Right lung (tissue), 10 donors: Measurements from ENCODE around the gene CLEC12A. TPM values are rescaled to one million over a fixed set of nuclear protein-coding genes. Genes with fewer than 3 reads are reported as not detected.
A peak's percentile ranks its signal among the peaks of the same experiment; 100 is the strongest.
"Not testable (repeated sequence)": the region's sequence is repeated elsewhere in the genome, so short reads cannot be mapped to it uniquely, and the experiment has no call there.

Experiments used
- DNase-seq, 2 donors: peaks; one replicate each; pipeline ENCODE4 v3.0.0-alpha.2; 2013
- long read RNA-seq, 8 donors: transcript quantifications; one replicate each; lab custom pipeline, GENCODE V29; 2026
- polyA plus RNA-seq, 5 donors: library from polyadenylated mRNA; unstranded; fragments of 120-200 nt; gene quantifications; one replicate each; pipeline versions ENCODE4 v1.2.1 to v1.2.3, GENCODE V29; 2013; ENCODE audit warnings: inconsistent platforms in 1 of 5, low replicate concordance in 1 of 5; ENCODE audit not compliant: insufficient read length in 5 of 5, insufficient read depth in 1 of 5

Gene CLEC12A
- 1 to 10 TPM in 3 of 5 donors, under 1 TPM in 2; 0.55 to 2.1 (median 1.2) TPM for polyA plus RNA-seq
- long read RNA-seq, donor 1: 0 reads
- long read RNA-seq, donor 2: 0 reads
- long read RNA-seq, donor 3: 0 reads
- long read RNA-seq, donor 4: 0 reads
- long read RNA-seq, donor 5: 0 reads
- long read RNA-seq, donor 6: 0 reads
- long read RNA-seq, donor 7: 0 reads
- long read RNA-seq, donor 8: 0 reads

DNA sequence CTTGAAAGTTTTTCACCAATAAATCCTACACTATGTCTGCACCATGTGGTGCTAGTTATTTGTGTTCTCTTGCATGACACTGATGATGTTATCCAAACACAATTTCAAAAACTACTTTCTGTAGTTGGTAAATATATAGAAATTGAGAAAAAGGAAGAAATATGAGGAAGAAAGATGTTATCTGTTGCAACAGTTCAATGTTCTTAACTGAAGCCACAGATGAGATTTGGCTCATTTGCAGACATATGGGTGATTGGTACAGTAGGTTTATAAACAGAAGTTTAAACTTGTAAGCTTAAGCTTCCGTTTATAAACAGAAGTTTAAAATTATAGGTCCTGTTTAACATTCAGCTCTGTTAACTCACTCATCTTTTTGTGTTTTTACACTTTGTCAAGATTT, at the start of gene CLEC12A:
Gene CLEC12A (plus strand): TSS at position 229 of the 400 bp plus-strand sequence. CDS start 188 bp downstream, outside the sequence.
- no peak for DNase-seq

DNA sequence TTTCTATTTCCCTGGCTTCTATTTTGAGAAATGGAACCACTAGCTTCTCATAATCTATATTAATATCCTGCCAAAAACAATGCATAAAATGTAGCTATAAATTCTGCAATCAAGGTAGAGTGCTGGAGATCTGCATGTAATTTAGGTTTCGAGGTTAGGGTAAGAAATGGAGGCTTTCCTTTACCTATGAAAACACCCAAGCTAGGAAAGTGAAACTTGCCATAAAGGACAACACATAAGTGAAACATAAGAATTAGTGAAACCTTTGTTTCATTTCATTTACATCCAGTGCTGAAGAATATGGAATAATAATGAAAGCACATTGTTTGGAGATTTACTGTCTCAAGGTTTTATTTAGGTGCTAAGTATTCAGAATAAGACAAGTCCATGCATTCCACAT, 48.8 kb upstream of the CLEC12A start:
- no peak for DNase-seq

DNA sequence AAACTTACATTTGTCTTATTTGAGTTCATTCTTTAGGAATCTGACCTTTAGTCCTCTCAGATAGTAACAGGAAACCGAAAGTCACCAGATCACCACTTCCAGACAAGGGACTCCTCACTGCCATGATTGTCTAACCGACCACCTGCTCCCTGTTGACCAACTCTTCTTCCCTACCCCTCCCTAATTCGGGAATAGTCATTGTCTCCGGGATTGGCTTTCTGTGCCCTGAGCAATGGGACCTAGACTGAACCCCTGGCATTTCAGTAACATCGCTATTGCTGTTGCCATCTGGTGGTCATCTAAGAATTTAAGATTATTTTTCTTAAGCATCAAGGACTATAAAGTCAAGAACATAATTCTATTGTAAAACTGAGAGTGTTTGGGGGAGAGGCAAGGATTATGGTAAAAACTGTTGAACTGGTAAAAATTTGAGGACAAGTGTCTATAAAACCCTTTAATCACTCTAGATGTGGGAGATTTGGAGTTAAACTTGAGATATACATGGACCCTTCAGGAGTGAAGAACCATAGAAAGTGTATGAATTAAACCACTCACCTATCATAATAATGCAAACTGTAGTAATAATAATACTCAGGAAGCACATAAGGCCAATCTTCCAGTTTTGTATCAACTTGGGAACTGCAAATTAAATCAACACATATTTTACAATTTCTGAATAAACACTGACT, 45.4 kb upstream of the CLEC12A start:
- peak; percentile 9 to 33 for DNase-seq

DNA sequence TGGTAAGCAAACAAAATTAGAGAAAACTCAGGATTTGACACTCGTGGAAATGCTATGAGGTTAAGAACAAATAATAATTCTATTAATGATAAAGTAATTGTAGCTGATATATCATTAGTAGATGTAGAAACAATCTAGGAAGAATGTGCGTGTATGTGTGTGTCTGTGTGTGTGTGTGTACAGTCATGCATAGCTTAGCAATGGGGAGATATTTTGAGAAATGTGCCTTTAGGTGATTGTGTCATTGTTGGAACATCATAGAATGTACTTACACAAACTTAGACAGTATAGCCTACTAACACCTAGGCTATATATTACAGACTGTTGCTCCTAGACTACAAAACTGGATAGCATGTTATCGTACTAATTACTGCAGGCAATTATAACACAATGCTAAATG, 44.3 kb upstream of the CLEC12A start:
- no peak for DNase-seq

DNA sequence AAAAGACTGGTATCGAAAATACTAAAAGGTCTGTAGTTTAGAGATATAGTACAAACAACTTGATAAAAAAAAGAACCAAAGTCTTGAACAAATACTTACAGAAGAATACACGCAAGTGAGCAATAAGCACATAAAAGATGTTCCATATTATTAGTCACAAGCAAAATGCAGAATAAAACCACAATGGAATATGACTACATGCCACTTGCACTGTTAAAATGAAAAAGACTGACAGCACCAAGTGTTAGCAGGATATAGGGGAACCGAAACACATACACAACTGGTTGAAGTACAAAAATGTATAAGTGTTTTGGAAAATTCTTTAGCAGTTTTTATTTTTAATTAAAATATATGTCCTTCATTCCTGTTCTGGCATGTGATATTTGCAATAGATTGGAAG, 42.6 kb upstream of the CLEC12A start:
- no peak for DNase-seq

DNA sequence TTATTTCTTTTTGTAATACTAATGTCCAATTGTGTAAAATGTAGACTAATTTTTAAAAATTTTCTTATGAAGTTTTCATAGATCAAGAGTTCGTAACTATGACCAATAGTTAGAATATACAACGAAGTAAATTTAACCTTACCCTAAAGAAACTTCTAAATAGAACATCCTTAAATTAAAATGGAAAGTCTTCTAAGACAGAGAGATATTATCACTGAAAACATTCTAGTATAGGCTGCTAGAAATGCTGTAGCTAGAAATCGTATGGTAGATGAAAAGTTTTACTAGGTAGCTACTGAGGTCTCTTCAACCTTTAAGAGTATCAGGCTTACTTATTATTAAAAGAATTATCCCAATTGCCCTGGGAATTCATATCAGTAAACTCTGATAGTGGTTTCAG, 40.0 kb upstream of the CLEC12A start:
- DNase-seq: no peak

DNA sequence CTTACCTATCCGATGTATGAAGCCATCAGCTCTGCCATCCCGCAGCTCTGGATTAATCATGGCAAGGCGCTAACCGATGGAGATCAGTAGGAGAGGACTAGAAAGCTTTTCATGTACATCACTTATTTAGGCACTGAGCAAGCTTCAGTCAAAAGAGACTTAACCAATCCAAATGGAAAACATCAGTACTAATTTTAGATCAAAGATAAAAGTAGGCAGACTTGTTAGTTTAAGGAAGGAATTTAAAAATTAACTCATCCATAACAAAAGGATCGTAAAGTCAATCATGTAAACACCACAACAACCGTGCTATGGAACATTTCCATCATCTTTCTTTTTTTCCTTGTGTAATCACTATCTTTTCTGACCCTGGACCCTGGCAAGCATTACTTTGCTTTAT, 38.9 kb upstream of the CLEC12A start, which contains the start of gene CLEC2A:
Gene CLEC2A (minus strand): TSS at position 101 of the 400 bp plus-strand sequence. CDS start 41 bp downstream, at position 60.
- DNase-seq: no peak

DNA sequence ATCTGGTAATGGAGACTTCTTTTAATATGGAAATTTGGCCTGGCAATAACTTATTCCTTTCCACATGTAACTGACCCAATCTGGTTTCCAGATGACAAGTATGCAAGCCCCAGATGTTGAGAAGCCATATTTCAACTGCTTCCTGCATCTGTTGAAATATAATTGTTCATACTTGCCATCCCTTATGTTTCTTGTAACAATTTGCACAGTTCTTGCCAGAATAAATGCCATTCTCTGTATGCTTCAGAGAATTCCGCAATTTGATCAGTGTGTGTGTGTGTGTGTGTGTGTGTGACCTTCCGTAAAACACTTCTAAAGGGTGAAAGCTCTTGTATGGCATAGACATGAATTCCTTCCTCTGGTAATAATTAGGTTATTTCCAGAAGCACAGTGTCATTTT, 37.3 kb upstream of the CLEC12A start:
- DNase-seq: no peak

DNA sequence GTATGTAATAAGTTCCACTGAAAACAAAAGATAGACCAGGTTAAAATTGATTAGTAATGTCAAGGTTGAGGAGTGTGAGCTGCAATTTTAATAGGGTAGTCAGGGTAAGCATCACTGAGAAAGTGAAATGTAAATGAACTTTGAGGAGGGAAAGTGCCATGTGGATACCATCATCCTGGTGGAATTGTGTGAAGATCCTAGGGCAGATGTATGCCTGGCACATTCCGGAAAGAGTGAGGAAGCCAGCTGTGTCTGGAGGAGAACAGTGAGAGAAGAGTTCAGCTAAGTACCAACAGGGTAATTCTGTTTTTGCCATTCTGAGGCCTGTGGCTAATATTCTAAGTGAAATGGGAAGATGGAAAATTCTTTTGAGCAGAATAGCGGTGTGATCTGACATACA, 36.2 kb upstream of the CLEC12A start:
- no peak for DNase-seq

DNA sequence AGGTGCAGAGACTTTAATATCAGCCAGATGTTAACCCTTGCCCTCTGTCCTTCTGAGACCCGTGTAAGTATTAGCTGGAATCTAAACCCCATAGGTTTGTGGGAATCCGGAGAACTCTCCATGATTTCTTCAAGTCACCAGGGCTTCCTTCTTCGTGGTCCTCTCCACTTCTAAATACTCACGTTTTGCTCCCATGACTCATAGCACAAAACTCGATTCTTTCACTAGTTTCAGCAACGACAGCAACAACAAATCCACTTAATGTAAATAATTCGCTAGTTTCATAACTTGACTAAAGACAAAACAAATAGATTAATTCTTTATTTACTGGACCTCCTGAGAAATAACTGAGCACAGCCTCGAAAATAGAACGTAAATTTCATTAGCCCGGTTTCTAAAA, 34.6 kb upstream of the CLEC12A start:
- DNase-seq: no peak

DNA sequence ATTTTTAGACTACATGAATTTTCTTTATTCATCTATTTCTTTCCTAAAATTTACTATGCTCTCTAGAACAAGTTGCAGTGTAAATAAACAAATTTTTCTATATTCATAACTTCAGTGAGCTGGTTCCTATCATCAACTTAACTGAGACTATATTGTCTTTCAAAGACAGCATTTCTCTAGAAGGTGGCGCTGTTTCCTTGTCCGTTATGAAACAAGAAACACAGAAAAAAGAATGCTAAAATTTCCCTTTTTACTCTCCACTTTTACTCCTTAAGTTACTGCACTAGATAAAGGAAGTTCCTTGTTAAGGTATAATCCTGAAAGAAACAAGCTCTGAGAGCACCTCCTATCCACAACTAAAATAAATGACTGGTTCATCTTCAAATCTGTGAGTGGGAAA, 30.8 kb upstream of the CLEC12A start:
- no peak for DNase-seq

DNA sequence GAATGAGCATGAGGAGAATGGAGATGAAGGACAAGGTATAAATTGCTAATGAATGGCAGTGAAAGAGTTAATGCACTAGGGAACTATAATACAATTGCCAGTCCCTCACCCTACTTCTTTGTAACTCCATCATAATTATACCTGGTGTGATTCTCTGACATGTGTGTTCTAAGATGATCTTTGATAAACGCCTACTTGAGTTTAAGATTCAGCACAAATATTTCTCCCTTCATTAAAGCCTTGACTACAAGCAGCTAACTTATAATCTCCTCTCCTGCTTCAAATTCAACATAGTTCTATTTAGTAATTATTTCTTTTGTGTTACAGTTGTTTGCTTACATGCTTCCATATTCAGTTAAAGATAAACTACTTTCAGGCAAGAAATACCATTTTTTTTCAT, 29.4 kb upstream of the CLEC12A start:
- no peak for DNase-seq

DNA sequence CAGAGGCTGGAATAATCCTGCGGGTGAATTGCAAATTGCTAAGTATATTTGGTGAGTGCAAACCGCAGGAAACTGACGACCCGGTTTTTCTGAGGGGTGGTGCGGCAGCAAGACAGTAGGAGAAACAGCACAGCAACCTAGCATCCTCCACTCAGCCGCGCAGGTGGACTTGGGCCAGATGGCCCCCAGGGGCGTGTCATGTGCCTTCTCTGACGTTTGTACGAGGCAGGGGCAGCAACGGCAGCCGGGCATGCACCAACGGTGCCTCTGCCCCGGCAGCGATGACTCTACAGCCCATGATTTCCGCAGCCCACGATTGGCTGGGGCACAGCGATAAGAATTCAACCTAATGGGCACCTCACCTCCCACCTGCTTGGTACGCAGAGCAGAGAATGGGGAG, 28.0 kb upstream of the CLEC12A start:
- no peak for DNase-seq

DNA sequence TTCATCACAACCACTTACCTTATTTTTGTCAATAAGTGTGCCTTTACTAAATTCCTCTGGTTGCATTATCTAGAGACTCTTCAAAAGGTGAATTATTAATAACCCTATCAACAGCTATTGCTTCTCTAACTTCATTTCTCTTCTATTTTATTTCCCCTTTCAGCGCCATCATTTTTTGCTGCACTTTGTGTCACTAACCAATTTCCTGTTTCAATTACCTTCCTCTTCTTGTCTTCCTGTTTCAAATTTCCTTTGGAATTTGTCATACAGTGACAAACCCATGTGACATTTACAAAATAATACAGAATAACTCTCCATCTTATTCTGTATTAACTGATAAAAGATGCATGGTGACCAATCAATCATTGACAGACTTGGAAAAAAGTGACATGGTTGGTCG, 26.8 kb upstream of the CLEC12A start:
- no peak for DNase-seq

DNA sequence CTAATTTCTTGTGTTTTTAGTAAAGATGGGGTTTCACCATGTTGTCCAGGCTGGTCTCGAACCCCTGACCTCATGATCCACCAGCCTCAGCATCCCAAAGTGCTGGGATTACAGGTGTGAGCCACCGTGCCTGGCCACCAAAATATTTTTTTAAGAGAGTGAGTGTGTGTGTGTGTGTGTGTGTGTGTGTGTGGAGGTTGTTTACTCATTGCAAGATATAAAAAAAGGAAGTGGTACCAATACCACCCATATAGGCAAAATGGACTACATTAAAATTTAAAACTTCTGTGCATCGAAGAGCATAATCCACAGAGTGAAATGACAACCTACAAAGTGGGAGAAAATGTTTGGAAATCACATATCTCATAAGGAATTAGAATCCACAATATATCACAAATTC, 23.5 kb upstream of the CLEC12A start:
- no peak for DNase-seq

DNA sequence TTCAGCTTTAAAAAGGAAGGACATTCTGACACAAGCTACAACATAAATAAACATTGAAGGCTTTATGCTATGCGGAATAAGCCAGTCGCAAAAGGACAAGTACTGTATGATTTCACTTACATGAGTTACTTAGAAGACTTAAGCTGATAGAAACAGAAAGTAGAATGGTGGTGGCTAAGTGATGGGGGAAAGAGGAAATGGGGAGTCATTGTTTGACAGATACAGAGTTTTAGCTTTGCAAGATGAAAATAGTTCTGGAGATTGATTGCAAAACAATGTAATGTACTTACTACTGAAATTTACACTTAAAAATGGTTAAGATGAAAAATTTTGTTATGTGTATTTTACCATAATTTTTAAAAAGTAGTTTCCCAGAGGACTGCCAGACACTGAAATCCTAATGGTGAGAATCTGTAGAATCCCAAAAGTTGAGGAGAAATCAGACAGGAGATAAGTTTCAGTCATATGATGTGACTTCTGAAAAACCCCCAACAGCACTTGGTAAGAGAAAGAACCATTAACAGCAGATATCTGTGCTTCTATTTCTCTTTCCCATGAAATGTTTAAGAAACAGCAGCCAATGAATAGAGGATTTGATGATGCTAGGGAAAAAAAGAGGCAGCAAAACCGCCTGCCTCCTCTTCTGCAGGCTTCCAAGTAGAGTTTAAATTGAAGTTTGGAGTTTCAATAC, 22.5 kb upstream of the CLEC12A start:
- DNase-seq: no peak

DNA sequence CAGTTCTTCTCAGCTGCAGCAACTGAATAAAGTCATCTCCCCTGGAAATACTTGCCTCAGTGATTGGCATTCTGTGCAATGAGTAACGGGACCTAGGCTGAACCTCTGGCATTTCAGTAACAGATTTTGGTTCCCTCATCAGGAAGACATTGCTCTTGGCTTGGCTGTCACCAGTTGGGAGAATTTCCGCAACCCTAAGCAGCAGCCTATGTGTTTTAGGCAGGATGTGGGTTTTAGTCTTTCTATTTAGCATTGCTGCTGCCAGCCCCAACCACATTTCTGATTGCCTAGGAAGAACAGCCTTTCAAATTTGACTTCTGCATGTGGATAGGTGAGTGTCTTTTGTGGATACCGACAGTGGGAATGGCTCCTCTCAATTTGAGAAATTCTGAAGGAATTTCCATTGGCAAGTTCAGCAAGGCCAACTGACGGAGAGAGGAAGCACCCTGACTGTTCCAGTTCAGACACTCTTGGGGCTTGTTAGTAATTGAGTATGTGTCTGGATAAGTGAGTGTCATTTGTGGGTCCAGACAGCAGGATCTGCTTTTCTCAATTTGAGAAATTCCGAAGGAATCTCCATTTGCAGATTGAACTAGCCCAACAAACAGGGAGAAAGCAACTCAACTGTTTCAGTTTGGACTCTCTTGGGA, 20.1 kb upstream of the CLEC12A start:
- no peak for DNase-seq

DNA sequence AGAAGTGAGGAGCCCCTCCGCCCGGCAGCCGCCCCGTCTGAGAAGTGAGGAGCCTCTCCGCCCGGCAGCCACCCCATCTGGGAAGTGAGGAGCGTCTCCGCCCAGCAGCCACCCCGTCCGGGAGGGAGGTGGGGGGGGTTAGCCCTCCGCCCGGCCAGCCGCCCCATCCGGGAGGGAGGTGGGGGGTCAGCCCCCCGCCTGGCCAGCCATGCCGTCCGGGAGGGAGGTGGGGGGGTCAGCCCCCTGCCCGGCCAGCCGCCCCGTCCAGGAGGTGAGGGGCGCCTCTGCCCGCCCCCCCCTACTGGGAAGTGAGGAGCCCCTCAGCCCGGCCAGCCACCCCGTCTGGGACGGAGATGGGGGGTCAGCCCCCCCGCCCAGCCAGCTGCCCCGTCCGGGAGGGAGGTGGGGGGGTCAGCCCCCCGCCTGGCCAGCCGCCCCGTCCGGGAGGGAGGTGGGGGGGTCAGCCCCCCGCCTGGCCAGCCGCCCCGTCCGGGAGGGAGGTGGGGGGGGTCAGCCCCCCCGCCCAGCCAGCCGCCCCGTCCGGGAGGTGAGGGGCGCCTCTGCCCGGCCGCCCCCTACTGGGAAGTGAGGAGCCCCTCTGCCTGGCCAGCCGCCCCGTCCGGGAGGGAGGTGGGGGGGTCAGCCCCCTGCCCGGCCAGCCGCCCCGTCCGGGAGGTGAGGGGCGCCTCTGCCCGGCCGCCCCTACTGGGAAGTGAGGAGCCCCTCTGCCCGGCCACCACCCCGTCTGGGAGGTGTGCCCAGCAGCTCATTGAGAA, 18.1 kb upstream of the CLEC12A start:
- not testable (repeated sequence) for DNase-seq

DNA sequence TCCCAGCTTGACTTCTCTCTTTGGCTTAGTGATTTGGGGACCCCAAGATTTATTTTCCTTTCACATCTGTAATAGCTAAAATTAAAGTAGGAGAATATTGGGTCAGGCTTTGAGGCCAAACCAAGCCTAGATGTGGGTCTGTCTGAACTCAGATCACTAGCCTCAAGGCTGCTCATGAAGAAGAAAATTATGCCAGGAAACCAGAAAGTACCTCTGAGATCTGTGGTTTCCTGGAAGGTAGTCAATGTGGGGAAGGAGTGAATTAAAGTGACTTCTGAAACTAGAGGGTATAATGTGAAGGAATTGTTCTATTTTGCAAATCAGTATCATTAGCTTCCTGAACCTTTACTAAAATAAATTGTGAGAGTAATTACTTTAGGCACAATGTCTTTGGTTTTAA, 13.4 kb upstream of the CLEC12A start:
- DNase-seq: no peak

DNA sequence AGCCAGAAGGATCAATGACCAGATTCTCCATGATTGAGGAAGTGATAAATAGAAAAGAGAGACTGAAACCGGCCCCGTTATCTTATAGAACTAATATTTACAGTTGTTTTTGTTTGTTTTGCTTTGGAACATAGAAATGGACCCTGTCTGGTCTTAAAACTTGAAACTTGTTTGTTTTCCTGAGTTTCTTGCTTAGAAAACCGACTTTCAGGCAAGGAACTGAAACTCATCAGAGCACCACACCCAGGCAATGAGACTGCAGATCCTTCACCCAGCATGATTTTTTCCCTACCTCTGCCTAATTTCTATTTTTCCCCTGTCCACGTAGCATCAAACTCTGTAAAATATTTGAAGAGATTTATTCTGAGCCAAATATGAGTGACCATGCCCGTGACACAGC, 10.6 kb upstream of the CLEC12A start:
- DNase-seq: no peak

DNA sequence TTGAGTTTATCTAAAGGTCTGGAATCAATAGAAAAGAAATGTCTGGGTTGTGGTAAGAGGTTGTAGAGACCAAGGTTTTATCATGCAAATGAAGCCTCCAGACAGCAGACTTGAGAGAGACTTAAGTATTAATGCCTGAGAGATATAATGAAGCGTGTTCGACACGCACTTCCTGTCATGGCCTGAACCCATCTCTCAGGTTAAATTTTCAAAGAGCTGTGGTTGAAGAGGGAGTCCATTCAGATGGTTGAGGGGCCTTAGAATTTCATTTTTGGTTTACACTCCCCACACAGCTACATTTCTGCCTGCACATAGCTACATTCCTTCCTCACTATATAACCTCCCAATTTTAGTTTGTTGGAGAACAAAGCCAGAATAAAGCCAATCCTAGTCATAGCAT, 10.1 kb upstream of the CLEC12A start:
- no peak for DNase-seq

DNA sequence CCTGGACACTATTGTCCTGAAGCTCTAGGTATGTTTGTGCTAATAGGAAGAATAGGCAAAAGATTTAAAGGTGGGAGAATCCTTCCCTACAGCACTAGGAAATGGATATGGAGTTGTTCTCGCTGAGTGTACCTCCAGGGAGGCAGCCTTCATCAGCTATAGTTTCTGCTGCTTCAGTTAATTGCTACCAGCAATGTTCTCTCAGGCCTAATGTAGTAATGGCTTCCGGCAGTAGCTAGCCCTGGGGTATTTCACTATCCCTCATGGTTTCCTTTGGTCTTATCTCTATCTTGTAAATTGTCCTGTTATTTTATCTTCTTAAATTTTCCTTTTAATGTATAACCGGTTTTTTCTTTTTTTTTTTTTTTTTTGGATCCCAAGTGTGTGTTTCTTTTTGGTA, 9.3 kb upstream of the CLEC12A start:
- no peak for DNase-seq
